Hepatocyte (in vitro differentiated cells): ENCODE results near the gene RNF227. TPM values are rescaled to one million over a fixed set of nuclear protein-coding genes. Genes with fewer than 3 reads are reported as not detected.

Source experiments
- DNase-seq: peaks from one replicate; pipeline ENCODE4 v3.0.0-alpha.2; 2016; ENCODE audit warnings: low spot score
- H2AFZ ChIP-seq: fragments of 200-600 bp; sonication (generic); 2 replicates; pipeline ENCODE4 v1.6.0; 2016; ENCODE audit warnings: antibody characterized with exemption, mild to moderate bottlenecking
- H3K27ac ChIP-seq: fragments of 200-600 bp; sonication (generic); 2 replicates; pipeline ENCODE4 v1.5.1; 2016; ENCODE audit warnings: mild to moderate bottlenecking
- H3K27me3 ChIP-seq: fragments of 200-600 bp; sonication (generic); 2 replicates; pipeline ENCODE4 v1.6.1; 2016
- H3K36me3 ChIP-seq: fragments of 200-600 bp; sonication (generic); replicated peaks from 2 replicates; pipeline ENCODE4 v1.5.1; 2016; ENCODE audit warnings: low read depth; ENCODE audit not compliant: insufficient read depth
- H3K4me1 ChIP-seq: fragments of 200-600 bp; sonication (generic); 2 replicates; pipeline ENCODE4 v1.5.1; 2016; ENCODE audit warnings: mild to moderate bottlenecking, moderate library complexity; ENCODE audit not compliant: insufficient read depth
- H3K4me2 ChIP-seq: fragments of 200-600 bp; sonication (generic); 2 replicates; pipeline ENCODE4 v1.6.0; 2016
- H3K4me3 ChIP-seq: fragments of 200-600 bp; sonication (generic); 2 replicates; pipeline ENCODE4 v1.5.1; 2016; ENCODE audit warnings: mild to moderate bottlenecking
- H3K79me2 ChIP-seq: fragments of 200-600 bp; sonication (generic); 2 replicates; pipeline ENCODE4 v1.6.0; 2017; ENCODE audit warnings: mild to moderate bottlenecking
- H3K9me2 ChIP-seq: fragments of 200-600 bp; sonication (generic); replicated peaks from 2 replicates; pipeline ENCODE4 v1.6.0; 2017; ENCODE audit warnings: mild to moderate bottlenecking; ENCODE audit not compliant: insufficient read depth
- H3K9me3 ChIP-seq: fragments of 200-600 bp; sonication (generic); 2 replicates; pipeline ENCODE4 v1.5.1; 2016; ENCODE audit warnings: low read depth, mild to moderate bottlenecking
- H4K20me1 ChIP-seq: fragments of 200-600 bp; sonication (generic); 2 replicates; pipeline ENCODE4 v1.6.0; 2016; ENCODE audit warnings: mild to moderate bottlenecking; ENCODE audit not compliant: insufficient read depth, poor library complexity, severe bottlenecking
- CTCF ChIP-seq: fragments of 200-600 bp; sonication (generic); IDR thresholded peaks from 2 replicates; pipeline ENCODE4 v1.5.1; 2016; ENCODE audit warnings: antibody characterized with exemption, mild to moderate bottlenecking; ENCODE audit not compliant: poor library complexity
- EZH2 ChIP-seq: fragments of 200-600 bp; sonication (generic); IDR thresholded peaks from 2 replicates; pipeline ENCODE4 v1.6.1; 2016; ENCODE audit warnings: antibody characterized with exemption, mild to moderate bottlenecking, borderline replicate concordance
- EZH2phosphoT487 ChIP-seq: fragments of 200-600 bp; sonication (generic); IDR thresholded peaks from one replicate; pipeline ENCODE4 v1.6.1; 2018; ENCODE audit warnings: antibody characterized with exemption, mild to moderate bottlenecking, low read depth, moderate library complexity; ENCODE audit not compliant: unreplicated experiment, severe bottlenecking
- whole genome bisulfite sequencing: methylation state at CpG from one replicate; pipeline ENCODE4 v1.1.6; 2016; ENCODE audit warnings: low lambda C conversion rate; ENCODE audit errors: missing lambda C conversion rate; 5-methylcytosine and 5-hydroxymethylcytosine counted together
- polyA plus RNA-seq: library from polyadenylated mRNA; unstranded; fragments of >200 nt; fragmentation: Nextera tagmentation; extraction: Ambion mirVana; gene quantifications from 2 replicates; pipeline ENCODE4 v1.2.1, GENCODE V29; 2016
- total RNA-seq: library from RNA; depleted of rRNA; stranded (reverse); fragments of >200 nt; gene quantifications from 2 replicates; pipeline ENCODE4 v1.2.3, GENCODE V29; 2014

RNF227 gene
- total and polyA plus RNA-seq, 2 experiments from 2014 or later = 2.5 to 3.5 TPM

- Histone ChIP-seq H3K4me1 (peaks cover 19% of the 10 kb centered on the region), H3K27me3 (no peaks in the 10 kb centered on the region), H3K27ac (no peak overlapping the region), H4K20me1 (peaks cover 7% of the 10 kb centered on the region), H3K4me3 (no peak overlapping the region), H3K9me2 (no peaks in the 10 kb centered on the region), H3K9me3 (no peaks in the 10 kb centered on the region), H3K79me2 (peaks cover 41% of the 10 kb centered on the region), H3K4me2 (no peak overlapping the region), H3K36me3 (no peaks in the 10 kb centered on the region), H2AFZ (no peak overlapping the region)
- TF ChIP-seq EZH2 (no peak), EZH2phosphoT487 (no peak), CTCF (no peak)
- WGBS = 93% methylated on average over 15 of the region's 15 CpGs
- no peak for DNase-seq
Measured at GRCh38 chr17:7893187-7893880, 22.8 kb downstream of the RNF227 start.

- no peaks in the 10 kb centered on the region for H3K27me3 ChIP-seq
- no peak overlapping the region for H2AFZ ChIP-seq
- H3K9me2 ChIP-seq = no peaks in the 10 kb centered on the region
- H3K4me3 ChIP-seq = no peak overlapping the region
- peak overlapping the region; percentile 95 for H3K27ac ChIP-seq
- peaks cover 51% of the 10 kb centered on the region for H3K79me2 ChIP-seq
- TF ChIP-seq EZH2 = no peak
- peak; percentile 11 for TF ChIP-seq CTCF
- peak; percentile 89 for DNase-seq
- no peaks in the 10 kb centered on the region for H3K36me3 ChIP-seq
- H3K4me2 ChIP-seq = peak overlapping the region; percentile 96
- peaks cover 7% of the 10 kb centered on the region for H4K20me1 ChIP-seq
- WGBS = 56% methylated on average over 11 of the region's 11 CpGs
- H3K4me1 ChIP-seq = peaks cover 24% of the 10 kb centered on the region
- no peaks in the 10 kb centered on the region for H3K9me3 ChIP-seq
Measured at GRCh38 chr17:7889166-7889955, 26.7 kb downstream of the RNF227 start.

- Histone ChIP-seq H3K27ac (peak within 1 kb of the TSS; percentile 95), H3K27me3 (no peaks in the 10 kb centered on the region), H4K20me1 (peaks cover 7% of the 10 kb centered on the region), H3K36me3 (no peaks in the 10 kb centered on the region), H2AFZ (no peak within 1 kb of the TSS), H3K79me2 (peaks cover 52% of the 10 kb centered on the region), H3K9me2 (no peaks in the 10 kb centered on the region), H3K4me2 (peak within 1 kb of the TSS; percentile 96), H3K4me1 (peaks cover 26% of the 10 kb centered on the region), H3K4me3 (peak within 1 kb of the TSS; percentile 31), H3K9me3 (no peaks in the 10 kb centered on the region)
- no peak for TF ChIP-seq EZH2
- no peak for TF ChIP-seq CTCF
- TF ChIP-seq EZH2phosphoT487 = no peak
- DNase-seq = peak; percentile 79
- 50% methylated on average over 18 of the region's 18 CpGs for WGBS
Measured at GRCh38 chr17:7888184-7888920, 27.7 kb downstream of the RNF227 start, which contains the start of gene CHD3. Gene CHD3, plus strand, starts transcription at chr17:7888789. Its CDS starts 212 bp downstream, at chr17:7889001.
